Raji (cell line): ENCODE results near the gene SERP2.

Experiments used
- POLR2A ChIP-seq: IDR thresholded peaks from 2 replicates; pipeline ENCODE4 v1.6.1; 2011; ENCODE audit warnings: low read depth, low read length, control low read depth; ENCODE audit not compliant: insufficient read depth

SERP2 gene

GRCh38 chr13:44410328-44410859, 36.8 kb downstream of the SERP2 start:
- no peak for TF ChIP-seq POLR2A

GRCh38 chr13:44411841-44412240, 38.2 kb downstream of the SERP2 start:
- TF ChIP-seq POLR2A = no peak

GRCh38 chr13:44412346-44412935, 38.8 kb downstream of the SERP2 start:
- TF ChIP-seq POLR2A = no peak

GRCh38 chr13:44413095-44413494, 39.5 kb downstream of the SERP2 start:
- no peak for TF ChIP-seq POLR2A

GRCh38 chr13:44414716-44415115, 41.1 kb downstream of the SERP2 start:
- TF ChIP-seq POLR2A = no peak

GRCh38 chr13:44415815-44416214, 42.2 kb downstream of the SERP2 start:
- no peak for TF ChIP-seq POLR2A

GRCh38 chr13:44416301-44416700, 42.7 kb downstream of the SERP2 start:
- TF ChIP-seq POLR2A = no peak

- no peak for TF ChIP-seq POLR2A
These were observed 43.1 kb downstream of the SERP2 start for GRCh38 chr13:44416744-44417143.

GRCh38 chr13:44417446-44417845, 43.8 kb downstream of the SERP2 start:
- TF ChIP-seq POLR2A = no peak

GRCh38 chr13:44417876-44418275, 44.3 kb downstream of the SERP2 start:
- TF ChIP-seq POLR2A = no peak

GRCh38 chr13:44420376-44421220, 47.0 kb downstream of the SERP2 start:
- TF ChIP-seq POLR2A = no peak

GRCh38 chr13:44421853-44422525, 48.4 kb downstream of the SERP2 start:
- no peak for TF ChIP-seq POLR2A

GRCh38 chr13:44422755-44423643, 49.4 kb downstream of the SERP2 start:
- TF ChIP-seq POLR2A = no peak

- TF ChIP-seq POLR2A = no peak
These were observed 50.2 kb downstream of the SERP2 start for GRCh38 chr13:44423824-44424223.

GRCh38 chr13:44425041-44425814, 51.6 kb downstream of the SERP2 start:
- TF ChIP-seq POLR2A = no peak

- no peak for TF ChIP-seq POLR2A
These were observed 52.1 kb downstream of the SERP2 start for GRCh38 chr13:44425815-44426078.
